Measurements from ENCODE around the gene TPD52L2.
"Not testable (repeated sequence)": the region's sequence is repeated elsewhere in the genome, so short reads cannot be mapped to it uniquely, and the experiment has no call there.

Gene TPD52L2

GRCh38 chr20:63880901-63881300 is 15.8 kb downstream of the TPD52L2 start:
- not testable (repeated sequence) for ATAC-seq

- no peak for ATAC-seq
Measured at GRCh38 chr20:63881451-63882226, 16.6 kb downstream of the TPD52L2 start.

GRCh38 chr20:63882257-63883200 is 17.5 kb downstream of the TPD52L2 start:
- ATAC-seq: no peak

- ATAC-seq: no peak
Measured at GRCh38 chr20:63883201-63883593, 18.1 kb downstream of the TPD52L2 start.

- ATAC-seq: no peak
Measured at GRCh38 chr20:63884506-63885263, 19.6 kb downstream of the TPD52L2 start.

- ATAC-seq: no peak
Measured at GRCh38 chr20:63885264-63886053, 20.4 kb downstream of the TPD52L2 start.

- ATAC-seq: no peak
Measured at GRCh38 chr20:63886054-63886419, 21.0 kb downstream of the TPD52L2 start.

GRCh38 chr20:63886921-63887320 is 21.9 kb downstream of the TPD52L2 start:
- ATAC-seq: no peak

- no peak for ATAC-seq
Measured at GRCh38 chr20:63889241-63890200, 24.5 kb downstream of the TPD52L2 start.

GRCh38 chr20:63890201-63890576 is 25.1 kb downstream of the TPD52L2 start:
- no peak for ATAC-seq

GRCh38 chr20:63890616-63891015 is 25.5 kb downstream of the TPD52L2 start:
- ATAC-seq: no peak

- no peak for ATAC-seq
Measured at GRCh38 chr20:63891061-63892002, 26.3 kb downstream of the TPD52L2 start.

GRCh38 chr20:63892402-63892801 is 27.3 kb downstream of the TPD52L2 start:
- no peak for ATAC-seq

GRCh38 chr20:63893999-63894357 is 28.9 kb downstream of the TPD52L2 start:
- no peak for ATAC-seq

GRCh38 chr20:63894358-63895201 is 29.5 kb downstream of the TPD52L2 start, which contains the start of gene DNAJC5:
DNAJC5 (plus strand) TSS chr20:63895126; CDS start chr20:63928346, 33,220 bp downstream.
- ATAC-seq: peak; percentile 76 to 82

- ATAC-seq: no peak
Measured at GRCh38 chr20:63895202-63895951, 30.3 kb downstream of the TPD52L2 start.

GRCh38 chr20:63895952-63896263 is 30.8 kb downstream of the TPD52L2 start:
- ATAC-seq: no peak
